IMR-90 (cell line): ENCODE data around the gene MYADML2. TPM values are rescaled to one million over a fixed set of nuclear protein-coding genes. Genes with fewer than 3 reads are reported as not detected.

Source experiments
- ATAC-seq: fragments of 200-7000 bp; cut with Tn5 transposase; 2 replicates; pipeline ENCODE4 v1.9.1; 2020; ENCODE audit warnings: low read depth, mild to moderate bottlenecking, moderate library complexity
- BruUV-seq: library from RNA; stranded (reverse); fragments of 400-500 nt; replicated peaks from 2 replicates; lab custom pipeline; 2021; lab: Mats Ljungman, UMichigan
- CTCF ChIA-PET: fragments of 300-600 bp; formaldehyde crosslinking; extraction: SDS; loops from one replicate; lab custom pipeline; 2021; ENCODE audit warnings: antibody characterized with exemption; lab: Yijun Ruan, JAX
- POLR2A ChIA-PET: fragments of 300-600 bp; sonication (Branson Sonifier 250); formaldehyde crosslinking; loops from one replicate; lab custom pipeline; 2022; ENCODE audit warnings: antibody characterized with exemption; ENCODE audit not compliant: unreplicated experiment; lab: Charles Lee
- DNase-seq: peaks from one replicate; pipeline ENCODE4 v3.0.0; 2013
- H2AFZ ChIP-seq: replicated peaks from 2 replicates; pipeline ENCODE3; 2013; ENCODE audit warnings: low read length, mild to moderate bottlenecking; ENCODE audit not compliant: poor library complexity
- H2AK5ac ChIP-seq: 2 replicates; pipeline ENCODE4 v1.6.1; 2013; ENCODE audit warnings: low read depth, low read length, inconsistent platforms
- H2AK9ac ChIP-seq: replicated peaks from 2 replicates; pipeline ENCODE3; 2013; ENCODE audit warnings: mild to moderate bottlenecking, low read depth, low read length, moderate library complexity; ENCODE audit not compliant: poor library complexity
- H2BK120ac ChIP-seq: 2 replicates; pipeline ENCODE4 v1.6.1; 2013; ENCODE audit warnings: low read depth, low read length, inconsistent platforms
- H2BK15ac ChIP-seq: 3 replicates; pipeline ENCODE4 v1.6.1; 2013; ENCODE audit warnings: low read depth, low read length, inconsistent platforms
- H2BK20ac ChIP-seq: 2 replicates; pipeline ENCODE4 v1.6.1; 2013; ENCODE audit warnings: low read depth, mild to moderate bottlenecking, inconsistent platforms, low read length, moderate library complexity
- H2BK5ac ChIP-seq: 2 replicates; pipeline ENCODE4 v1.6.1; 2013; ENCODE audit warnings: mild to moderate bottlenecking, low read depth, low read length, inconsistent platforms; ENCODE audit not compliant: poor library complexity, severe bottlenecking
- H3K14ac ChIP-seq: replicated peaks from 2 replicates; pipeline ENCODE4 v1.6.1; 2013; ENCODE audit warnings: low read depth, low read length, inconsistent platforms
- H3K18ac ChIP-seq: 2 replicates; pipeline ENCODE4 v1.6.1; 2013; ENCODE audit warnings: low read depth, low read length, control low read depth
- H3K23ac ChIP-seq: 2 replicates; pipeline ENCODE4 v1.6.1; 2013; ENCODE audit warnings: low read depth, low read length, inconsistent platforms
- H3K27ac ChIP-seq: 2 replicates; pipeline ENCODE4 v1.5.1; 2013; ENCODE audit warnings: mild to moderate bottlenecking, control low read depth, low read length; ENCODE audit not compliant: insufficient read depth
- H3K27me3 ChIP-seq: 2 replicates; pipeline ENCODE4 v1.6.1; 2013; ENCODE audit warnings: low read length; ENCODE audit not compliant: control insufficient read depth, insufficient read depth
- H3K36me3 ChIP-seq: 2 replicates; pipeline ENCODE4 v1.6.1; 2013; ENCODE audit warnings: low read length, mixed read lengths; ENCODE audit not compliant: control insufficient read depth, insufficient read depth
- H3K4ac ChIP-seq: 2 replicates; pipeline ENCODE4 v1.6.1; 2013; ENCODE audit warnings: low read depth, low read length, inconsistent platforms
- H3K4me1 ChIP-seq: 2 replicates; pipeline ENCODE4 v1.6.1; 2013; ENCODE audit warnings: low read length, mixed read lengths; ENCODE audit not compliant: control insufficient read depth, insufficient read depth
- H3K4me2 ChIP-seq: 2 replicates; pipeline ENCODE4 v1.6.1; 2013; ENCODE audit warnings: low read depth, mild to moderate bottlenecking, control low read depth, low read length, moderate library complexity
- H3K4me3 ChIP-seq: 2 replicates; pipeline ENCODE4 v1.5.1; 2013; ENCODE audit warnings: low read depth, mild to moderate bottlenecking, control low read depth, low read length, moderate library complexity; ENCODE audit not compliant: insufficient read depth
- H3K56ac ChIP-seq: 2 replicates; pipeline ENCODE4 v1.6.1; 2013; ENCODE audit warnings: low read length, inconsistent platforms; ENCODE audit not compliant: insufficient read depth; ENCODE audit errors: extremely low read depth
- H3K79me1 ChIP-seq, 2 experiments: 2 replicates each; pipeline ENCODE4 v1.6.1; 2013; ENCODE audit warnings: low read length in 2 of 2, inconsistent platforms in 1 of 2, low read depth in 1 of 2
- H3K9ac ChIP-seq: 2 replicates; pipeline ENCODE4 v1.6.1; 2013; ENCODE audit warnings: low read depth, low read length, control low read depth
- H3K9me1 ChIP-seq: 2 replicates; pipeline ENCODE4 v1.6.1; 2013; ENCODE audit warnings: low read length, inconsistent platforms; ENCODE audit not compliant: insufficient read depth
- H3K9me3 ChIP-seq: 2 replicates; pipeline ENCODE4 v1.6.1; 2013; ENCODE audit warnings: low read length; ENCODE audit not compliant: control insufficient read depth, insufficient read depth
- H4K20me1 ChIP-seq: 2 replicates; pipeline ENCODE4 v1.6.1; 2013; ENCODE audit warnings: low read length, inconsistent platforms; ENCODE audit not compliant: insufficient read depth
- H4K5ac ChIP-seq: 2 replicates; pipeline ENCODE4 v1.6.1; 2013; ENCODE audit warnings: mild to moderate bottlenecking, low read depth, low read length, control low read depth
- H4K8ac ChIP-seq, 2 experiments: 2 replicates each; pipeline ENCODE4 v1.6.1; 2013; ENCODE audit warnings: low read depth in 2 of 2, low read length in 2 of 2, control low read depth in 1 of 2, inconsistent platforms in 1 of 2
- H4K91ac ChIP-seq: 2 replicates; pipeline ENCODE4 v1.6.1; 2013; ENCODE audit warnings: low read depth, low read length, inconsistent platforms; ENCODE audit not compliant: insufficient read depth
- CEBPB ChIP-seq: IDR thresholded peaks from 2 replicates; pipeline ENCODE4 v1.6.1; 2012; ENCODE audit warnings: low read depth, low read length, improper control_type of control experiment
- CHD1 ChIP-seq: IDR thresholded peaks from 2 replicates; pipeline ENCODE4 v1.6.1; 2012; ENCODE audit warnings: low read depth, low read length, improper control_type of control experiment
- CTCF ChIP-seq: conservative IDR thresholded peaks from 2 replicates; pipeline ENCODE4 v1.5.1; 2012; ENCODE audit warnings: mild to moderate bottlenecking, low read depth, low read length, improper control_type of control experiment
- ELK1 ChIP-seq: fragments of 150-350 bp; IDR thresholded peaks from 2 replicates; pipeline ENCODE4 v1.6.1; 2016; ENCODE audit warnings: low read depth, mild to moderate bottlenecking, low read length, moderate library complexity, borderline replicate concordance
- MAFK ChIP-seq: IDR thresholded peaks from 2 replicates; pipeline ENCODE4 v1.6.1; 2012; ENCODE audit warnings: low read depth, low read length, improper control_type of control experiment
- POLR2A ChIP-seq: IDR thresholded peaks from 2 replicates; pipeline ENCODE4 v1.6.1; 2012; ENCODE audit warnings: mild to moderate bottlenecking, low read depth, low read length
- RAD21 ChIP-seq: IDR thresholded peaks from 2 replicates; pipeline ENCODE4 v1.6.1; 2012; ENCODE audit warnings: low read length, improper control_type of control experiment
- WGBS, 2 experiments: methylation state at CpG; one replicate each; pipeline versions ENCODE4 v1.1.5 to v1.1.7; 2013; ENCODE audit warnings: missing lambda C conversion rate in 2 of 2; ENCODE audit not compliant: insufficient read length in 1 of 2; ENCODE audit errors: extremely low coverage in 2 of 2; 5-methylcytosine and 5-hydroxymethylcytosine counted together
- dilution Hi-C: fragments of 300-500 bp; cut with HindIII; formaldehyde crosslinking; loops from one replicate; pipeline ENCODE4 v1.14.3; 2018; ENCODE audit warnings: low sequenced_read_pairs; ENCODE audit not compliant: unreplicated experiment
- in situ Hi-C: fragments of 300-500 bp; cut with MboI; formaldehyde crosslinking; loops from 3 replicates; pipeline ENCODE4 v1.14.3; 2019; ENCODE audit warnings: low sequenced_read_pairs, inconsistent platforms, mixed read lengths
- intact Hi-C: fragments of 100-400 bp; cut with micrococcal nuclease; formaldehyde crosslinking; loops from 2 replicates; pipeline ENCODE4 v1.10.0; 2022
- polyA plus RNA-seq, 3 experiments: library from polyadenylated mRNA; depleted of rRNA; stranded (reverse); fragments of >200 nt; gene quantifications; 2 replicates each; pipeline ENCODE4 v1.2.3, GENCODE V29; 2012; ENCODE audit warnings: low replicate concordance in 1 of 3
- total RNA-seq: library from RNA; depleted of rRNA; stranded (reverse); fragments of >200 nt; gene quantifications from 2 replicates; pipeline ENCODE4 v1.2.3, GENCODE V29; 2012

MYADML2 gene
- total and polyA plus RNA-seq, 2 of the 4 experiments (the other 2 are of a cell fraction): not detected

GRCh38 chr17:81944858-81945257 lies 2.2 kb downstream of the MYADML2 start:
- H3K9me3 ChIP-seq: no peaks in the 10 kb centered on the region
- no peak overlapping the region for H3K9ac ChIP-seq
- H3K23ac ChIP-seq: no peak overlapping the region
- H3K56ac ChIP-seq: no peak overlapping the region
- DNase-seq (no peak), ATAC-seq (no peak)
- H3K14ac ChIP-seq: no peak overlapping the region
- H3K4me2 ChIP-seq: no peak overlapping the region
- intact Hi-C loops (no loop called here), dilution Hi-C loops (no loop called here), in situ Hi-C loops (no loop called here)
- H3K27me3 ChIP-seq: peaks cover 25% of the 10 kb centered on the region
- H3K9me1 ChIP-seq: no peaks in the 10 kb centered on the region
- H3K4me1 ChIP-seq: no peaks in the 10 kb centered on the region
- no peak overlapping the region for H3K27ac ChIP-seq
- TF ChIP-seq RAD21 (no peak), MAFK (no peak), CEBPB (no peak), POLR2A (no peak), CHD1 (no peak), CTCF (no peak), ELK1 (no peak)
- no peak overlapping the region for H2AK5ac ChIP-seq
- no peaks in the 10 kb centered on the region for H3K36me3 ChIP-seq
- H3K4ac ChIP-seq: no peak overlapping the region
- no peak overlapping the region for H3K18ac ChIP-seq
- no peak overlapping the region for H2BK120ac ChIP-seq
- ChIA-PET POLR2A (no interaction called here), CTCF (no interaction called here)
- no peak overlapping the region for H3K4me3 ChIP-seq
- H2AFZ ChIP-seq: no peak overlapping the region
- BruUV-seq: no TSS peak
- no peak overlapping the region for H4K8ac ChIP-seq
- H2BK5ac ChIP-seq: no peak overlapping the region
- H2BK20ac ChIP-seq: no peak overlapping the region
- no peak overlapping the region for H4K5ac ChIP-seq
- 78% methylated on average over 4 of the region's 9 CpGs; no CpG with 5 or more reads in 1 of the 2 experiments for WGBS, 2 experiments
- no peaks in the 10 kb centered on the region; the same call in 1 of the 2 replicates for H4K20me1 ChIP-seq
- no peaks in the 10 kb centered on the region for H3K79me1 ChIP-seq
- H2BK15ac ChIP-seq: no peak overlapping the region
- H4K91ac ChIP-seq: no peak overlapping the region
- H2AK9ac ChIP-seq: no peak overlapping the region
